Stomach (tissue), 4 donors: ENCODE data around the gene SNX19.

Source experiments
- CTCF ChIP-seq, 7 experiments: fragments of 450-650 bp in 4 of 7; fragments of 200-600 bp in 3 of 7; sonication (generic) in 3 of 7; IDR thresholded peaks; one replicate each; pipeline ENCODE4 v1.5.1; 2016 to 2019; ENCODE audit warnings: antibody characterized with exemption in 7 of 7, control low read depth in 2 of 7, mild to moderate bottlenecking in 1 of 7
- POLR2A ChIP-seq, 4 donors: fragments of 450-650 bp; IDR thresholded peaks; one replicate each; pipeline ENCODE4 v1.6.1; 2016; ENCODE audit warnings: antibody characterized with exemption in 4 of 4, control low read depth in 2 of 4, mild to moderate bottlenecking in 1 of 4, moderate library complexity in 1 of 4

GRCh38 chr11:130831976-130832375 is 84.3 kb downstream of the SNX19 start:
- no peak for TF ChIP-seq POLR2A (IDR thresholded peaks at IDR 0.05)
- no peak for TF ChIP-seq CTCF (IDR thresholded peaks at IDR 0.05)
